K562 (cell line): ENCODE measurements around the gene SLC25A21. TPM values are rescaled to one million over a fixed set of nuclear protein-coding genes. Genes with fewer than 3 reads are reported as not detected.

Experiments
- AFF4 ChIP-seq: sonication (generic); formaldehyde crosslinking; IDR thresholded peaks from 2 replicates; pipeline ENCODE4 v1.8.0; 2023; ENCODE audit warnings: mild to moderate bottlenecking, missing genetic modification reagents
- ARID4B ChIP-seq: sonication (generic); formaldehyde crosslinking; IDR thresholded peaks from 2 replicates; pipeline ENCODE4 v1.8.0; 2022; ENCODE audit warnings: mild to moderate bottlenecking, missing genetic modification reagents
- CBFB ChIP-seq: sonication (generic); formaldehyde crosslinking; IDR thresholded peaks from 2 replicates; pipeline ENCODE4 v1.4.0; 2020; ENCODE audit warnings: mild to moderate bottlenecking, missing genetic modification reagents
- CBX1 ChIP-seq: sonication (generic); IDR thresholded peaks from 2 replicates; pipeline ENCODE4 v1.6.1; 2016; ENCODE audit warnings: antibody characterized with exemption, low read depth, mild to moderate bottlenecking
- DACH1 ChIP-seq: fragments of 450-650 bp; IDR thresholded peaks from 2 replicates; pipeline ENCODE4 v1.6.1; 2018; ENCODE audit not compliant: partially characterized antibody
- ESRRB ChIP-seq: fragments of 250-450 bp; sonication (Bioruptor Pico); IDR thresholded peaks from 2 replicates; pipeline ENCODE4 v1.5.0; 2020; ENCODE audit warnings: mild to moderate bottlenecking, moderate library complexity, borderline replicate concordance
- HDAC2 ChIP-seq: fragments of 450-650 bp; IDR thresholded peaks from 2 replicates; pipeline ENCODE4 v1.6.1; 2016; ENCODE audit warnings: mild to moderate bottlenecking
- HOXB6 ChIP-seq: fragments of 250-450 bp; sonication (Bioruptor Pico); IDR thresholded peaks from 2 replicates; pipeline ENCODE4 v1.5.1; 2022; ENCODE audit warnings: mild to moderate bottlenecking, borderline replicate concordance
- KAT7 ChIP-seq: sonication (generic); formaldehyde crosslinking; IDR thresholded peaks from 2 replicates; pipeline ENCODE4 v1.8.0; 2022; ENCODE audit warnings: missing genetic modification reagents, mild to moderate bottlenecking, borderline replicate concordance
- L3MBTL2 ChIP-seq: fragments of 450-650 bp; IDR thresholded peaks from 2 replicates; pipeline ENCODE4 v1.6.1; 2016; ENCODE audit warnings: mild to moderate bottlenecking, moderate library complexity
- MAZ ChIP-seq, 2 experiments: fragments of 450-650 bp in 1 of 2; sonication (generic) in 1 of 2; formaldehyde crosslinking; IDR thresholded peaks in 1 of 2; conservative IDR thresholded peaks in 1 of 2; 2 replicates each; pipeline versions ENCODE4 v1.4.0 to v1.5.0; 2020; ENCODE audit warnings: mild to moderate bottlenecking in 1 of 2, missing genetic modification reagents in 1 of 2
- MCM2 ChIP-seq: fragments of 450-650 bp; IDR thresholded peaks from 2 replicates; pipeline ENCODE4 v1.6.1; 2017; ENCODE audit warnings: low read depth, mild to moderate bottlenecking
- MYNN ChIP-seq, 2 experiments: sonication (generic); formaldehyde crosslinking in 1 of 2; IDR thresholded peaks; 2 replicates each; pipeline versions ENCODE4 v1.5.0 to v1.6.1; 2016 to 2020; ENCODE audit warnings: antibody characterized with exemption in 1 of 2, missing genetic modification reagents in 1 of 2
- PHB2 ChIP-seq: fragments of 450-650 bp; IDR thresholded peaks from 2 replicates; pipeline ENCODE4 v1.6.1; 2017; ENCODE audit warnings: low read depth
- PTBP1 ChIP-seq: fragments of 200-400 bp; formaldehyde crosslinking; IDR thresholded peaks from 2 replicates; pipeline ENCODE4 v1.6.1; 2017; ENCODE audit warnings: low read depth, low read length
- RBFOX2 ChIP-seq: fragments of 200-400 bp; formaldehyde crosslinking; IDR thresholded peaks from 2 replicates; pipeline ENCODE4 v1.6.1; 2017; ENCODE audit warnings: low read depth, mild to moderate bottlenecking, low read length, moderate library complexity
- SOX6 ChIP-seq: fragments of 450-650 bp; IDR thresholded peaks from 2 replicates; pipeline ENCODE4 v1.6.1; 2014; ENCODE audit warnings: mild to moderate bottlenecking
- ZBTB5 ChIP-seq: fragments of 450-650 bp; IDR thresholded peaks from 2 replicates; pipeline ENCODE4 v1.6.1; 2017; ENCODE audit warnings: antibody characterized with exemption
- polyA plus RNA-seq, 8 experiments: library from polyadenylated mRNA; depleted of rRNA in 4 of 8; stranded (reverse) in 5 of 8; unstranded in 3 of 8; fragments of >200 nt; fragmentation: Nextera tagmentation in 2 of 8; fragmentation: Illumina TruSeq in 1 of 8; extraction: Ambion mirVana in 2 of 8; extraction: Trizol in 1 of 8; gene quantifications; 2 replicates each; pipeline versions ENCODE4 v1.2.1 to v1.2.3, GENCODE V29; 2011 to 2014; ENCODE audit warnings: inconsistent platforms in 1 of 8, missing spikeins in 1 of 8
- total RNA-seq, 7 experiments: library from RNA; depleted of rRNA in 6 of 7; stranded (reverse); fragments of >200 nt in 6 of 7; fragmentation: Illumina TruSeq in 2 of 7; extraction: Trizol in 2 of 7; gene quantifications; 2 replicates each; pipeline versions ENCODE4 v1.2.1 to v1.2.3, GENCODE V29; 2011 to 2021; ENCODE audit warnings: low replicate concordance in 1 of 7

SLC25A21 gene
- total and polyA plus RNA-seq, 9 of the 15 experiments (the other 6 are each of a cell fraction or from before 2014, with no cell fraction given), result 15.2 to 46.7 (median 28.7) TPM

DNA sequence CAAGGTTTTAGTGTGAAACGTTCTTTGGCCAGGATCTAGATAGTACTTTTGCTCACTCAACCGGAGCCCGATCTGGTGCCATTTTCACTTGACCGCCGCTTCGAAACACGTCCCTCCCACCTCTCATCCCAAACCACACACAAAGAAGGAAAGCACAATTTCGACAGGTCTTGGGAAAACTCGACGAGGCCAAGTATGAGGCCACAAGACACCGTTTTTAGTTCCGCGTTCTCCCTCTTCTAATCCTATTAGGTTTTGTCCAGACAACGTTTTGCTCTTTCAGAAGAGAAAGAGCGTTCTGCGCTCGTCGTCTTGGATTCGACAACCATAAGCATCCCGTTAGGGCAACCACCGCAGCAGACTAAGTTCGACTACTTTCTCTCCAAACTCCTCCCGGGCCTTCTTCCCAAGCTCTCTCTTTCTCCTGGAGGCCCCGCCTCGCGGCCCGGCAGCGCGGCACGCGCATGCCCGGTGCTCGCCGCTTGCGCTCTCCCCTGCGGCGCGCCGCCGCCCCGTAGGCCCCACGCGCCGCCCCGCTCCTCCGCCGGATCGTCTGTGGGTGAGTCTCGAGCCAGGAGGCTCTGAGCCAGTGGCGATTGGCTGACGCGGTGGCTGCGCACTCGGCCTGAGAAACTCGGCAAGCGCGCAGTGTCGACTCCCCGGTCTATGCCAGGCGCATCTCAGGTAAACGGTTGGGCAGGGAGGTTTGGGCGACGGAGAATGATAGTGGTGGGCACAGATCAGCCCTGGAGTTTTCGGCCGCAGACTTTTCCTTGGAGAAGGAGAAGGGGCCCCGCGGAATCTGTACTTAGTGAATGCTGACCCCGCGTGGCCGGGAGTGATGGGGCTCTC, 25.2 kb upstream of the SLC25A21 start, which contains the start of gene MIPOL1 (continued):
- TF ChIP-seq ARID4B (CRISPR knock-in tag) (no peak), RBFOX2 (peak; percentile 94), AFF4 (CRISPR knock-in tag) (peak; percentile 70; the same call in 1 of the 2 replicates), CBFB (CRISPR knock-in tag) (no peak), CBX1 (no peak), ZBTB5 (no peak), ESRRB (no peak), MAZ (CRISPR knock-in tag; conservative IDR thresholded peaks at IDR 0.05 in 1 of 2, IDR thresholded peaks at IDR 0.05 in 1 of 2) (peak in 1 of 2 experiments; percentile 74; a peak in 2 of 4 replicates), KAT7 (0 out of 2 replicates have a peak, but pooled peaks have one; percentile 13), L3MBTL2 (peak; percentile 81), PTBP1 (no peak), MYNN (IDR thresholded peaks at IDR 0.05) (peak; percentile 33; the same call in 1 of the 2 replicates), MYNN (CRISPR knock-in tag; IDR thresholded peaks at IDR 0.05) (no peak), PHB2 (no peak), MCM2 (no peak), DACH1 (no peak), HDAC2 (peak; percentile 38; the same call in 1 of the 2 replicates), SOX6 (peak; percentile 48), HOXB6 (CRISPR knock-in tag) (no peak)
